NOMO-1 (cell line): ENCODE results near the gene IFT122.

Experiments
- DNase-seq, 2 experiments: peaks; one replicate each; lab custom pipeline; 2025; ENCODE audit not compliant: unreplicated experiment in 2 of 2; lab: John Stamatoyannopoulos, UW

Gene IFT122

GRCh38 chr3:129553719-129554118, 113.7 kb downstream of the IFT122 start:
- peak; percentile 74 to 82 for DNase-seq

- DNase-seq, result peak; percentile 50 to 57
Observed at GRCh38 chr3:129554356-129555152, 114.5 kb downstream of the IFT122 start.

GRCh38 chr3:129555153-129555550, 115.1 kb downstream of the IFT122 start:
- DNase-seq, result no peak

GRCh38 chr3:129555616-129556357, 115.8 kb downstream of the IFT122 start:
- no peak for DNase-seq

GRCh38 chr3:129556358-129556695, 116.3 kb downstream of the IFT122 start:
- DNase-seq, result no peak

GRCh38 chr3:129556890-129557547, 117.0 kb downstream of the IFT122 start:
- no peak for DNase-seq

GRCh38 chr3:129557548-129557894, 117.5 kb downstream of the IFT122 start:
- no peak for DNase-seq

- no peak for DNase-seq
Observed at GRCh38 chr3:129558081-129558771, 118.2 kb downstream of the IFT122 start.

GRCh38 chr3:129558772-129559564, 118.9 kb downstream of the IFT122 start:
- peak in 1 of 2 experiments; percentile 53 for DNase-seq

- no peak for DNase-seq
Observed at GRCh38 chr3:129559565-129560079, 119.6 kb downstream of the IFT122 start.

- DNase-seq, result no peak
Observed at GRCh38 chr3:129560269-129560787, 120.3 kb downstream of the IFT122 start.

- no peak for DNase-seq
Observed at GRCh38 chr3:129560911-129561594, 121.0 kb downstream of the IFT122 start.

- no peak for DNase-seq
Observed at GRCh38 chr3:129561619-129562248, 121.7 kb downstream of the IFT122 start.

GRCh38 chr3:129562803-129563202, 122.8 kb downstream of the IFT122 start:
- DNase-seq, result no peak

- DNase-seq, result no peak
Observed at GRCh38 chr3:129563332-129563731, 123.3 kb downstream of the IFT122 start.

- no peak for DNase-seq
Observed at GRCh38 chr3:129563850-129564535, 124.0 kb downstream of the IFT122 start.

GRCh38 chr3:129564981-129565644, 125.1 kb downstream of the IFT122 start:
- no peak for DNase-seq

- DNase-seq, result no peak
Observed at GRCh38 chr3:129565902-129566301, 125.9 kb downstream of the IFT122 start.
